ENCODE measurements around the gene CRYM.
"Not testable (repeated sequence)": the region's sequence is repeated elsewhere in the genome, so short reads cannot be mapped to it uniquely, and the experiment has no call there.

Gene CRYM

GRCh38 chr16:21277927-21278706 is at the start of gene CRYM:
Gene CRYM (minus strand): TSS chr16:21278290. CDS start chr16:21278251, 39 bp downstream.
- no peaks in the 10 kb centered on the region for H3K4me1 Mint-ChIP-seq (ENCODE audit: low read depth)
- peak within 1 kb of the TSS; percentile 22 for H3K4me3 Mint-ChIP-seq
- no peak within 1 kb of the TSS for H3K27ac Mint-ChIP-seq
- H3K9me3 Mint-ChIP-seq, result no peaks in the 10 kb centered on the region
- no peaks in the 10 kb centered on the region for H3K36me3 Mint-ChIP-seq (ENCODE audit: low read depth)
- H3K27me3 Mint-ChIP-seq (ENCODE audit: low read depth), result peaks cover 75% of the 10 kb centered on the region

- no peak overlapping the region for H3K27ac Mint-ChIP-seq
- H3K4me1 Mint-ChIP-seq (ENCODE audit: low read depth), result no peaks in the 10 kb centered on the region
- no peaks in the 10 kb centered on the region for H3K36me3 Mint-ChIP-seq (ENCODE audit: low read depth)
- H3K4me3 Mint-ChIP-seq, result no peak overlapping the region
- H3K9me3 Mint-ChIP-seq, result peaks cover 11% of the 10 kb centered on the region
- peaks cover 7% of the 10 kb centered on the region for H3K27me3 Mint-ChIP-seq (ENCODE audit: low read depth)
Observed at GRCh38 chr16:21327046-21327445, 49.0 kb upstream of the CRYM start.

- H3K27me3 Mint-ChIP-seq (ENCODE audit: low read depth), result peaks cover 5% of the 10 kb centered on the region
- H3K27ac Mint-ChIP-seq, result no peak overlapping the region
- peaks cover 11% of the 10 kb centered on the region for H3K9me3 Mint-ChIP-seq
- H3K4me3 Mint-ChIP-seq, result no peak overlapping the region
- no peaks in the 10 kb centered on the region for H3K36me3 Mint-ChIP-seq (ENCODE audit: low read depth)
- no peaks in the 10 kb centered on the region for H3K4me1 Mint-ChIP-seq (ENCODE audit: low read depth)
Observed at GRCh38 chr16:21326459-21326858, 48.4 kb upstream of the CRYM start.

- Mint-ChIP-seq H3K27ac (no peak overlapping the region), H3K27me3 (ENCODE audit: low read depth) (peaks cover 3% of the 10 kb centered on the region), H3K4me3 (no peak overlapping the region), H3K4me1 (ENCODE audit: low read depth) (no peaks in the 10 kb centered on the region), H3K9me3 (peaks cover 11% of the 10 kb centered on the region), H3K36me3 (ENCODE audit: low read depth) (no peaks in the 10 kb centered on the region)
Observed at GRCh38 chr16:21324267-21324666, 46.2 kb upstream of the CRYM start.

- not testable (repeated sequence) for H3K27ac Mint-ChIP-seq; H3K4me1 Mint-ChIP-seq (ENCODE audit: low read depth); H3K36me3 Mint-ChIP-seq (ENCODE audit: low read depth); H3K27me3 Mint-ChIP-seq (ENCODE audit: low read depth); H3K9me3 Mint-ChIP-seq; H3K4me3 Mint-ChIP-seq
Observed at GRCh38 chr16:21322251-21322650, 44.2 kb upstream of the CRYM start.

- Mint-ChIP-seq H3K27ac (no peak overlapping the region), H3K9me3 (no peaks in the 10 kb centered on the region), H3K36me3 (ENCODE audit: low read depth) (no peaks in the 10 kb centered on the region), H3K27me3 (ENCODE audit: low read depth) (peaks cover 3% of the 10 kb centered on the region), H3K4me1 (ENCODE audit: low read depth) (no peaks in the 10 kb centered on the region), H3K4me3 (no peak overlapping the region)
Observed at GRCh38 chr16:21321736-21322135, 43.6 kb upstream of the CRYM start.

- no peaks in the 10 kb centered on the region for H3K9me3 Mint-ChIP-seq
- H3K27me3 Mint-ChIP-seq (ENCODE audit: low read depth), result peaks cover 16% of the 10 kb centered on the region
- no peaks in the 10 kb centered on the region for H3K36me3 Mint-ChIP-seq (ENCODE audit: low read depth)
- no peak overlapping the region for H3K4me3 Mint-ChIP-seq
- no peaks in the 10 kb centered on the region for H3K4me1 Mint-ChIP-seq (ENCODE audit: low read depth)
- H3K27ac Mint-ChIP-seq, result no peak overlapping the region
Observed at GRCh38 chr16:21314339-21314738, 36.2 kb upstream of the CRYM start.

- peaks cover 17% of the 10 kb centered on the region for H3K27me3 Mint-ChIP-seq (ENCODE audit: low read depth)
- H3K4me1 Mint-ChIP-seq (ENCODE audit: low read depth); H3K9me3 Mint-ChIP-seq; H3K36me3 Mint-ChIP-seq (ENCODE audit: low read depth); H3K4me3 Mint-ChIP-seq; H3K27ac Mint-ChIP-seq: not testable (repeated sequence)
Observed at GRCh38 chr16:21312863-21313372, 34.8 kb upstream of the CRYM start.

- H3K27ac Mint-ChIP-seq; H3K36me3 Mint-ChIP-seq (ENCODE audit: low read depth); H3K4me3 Mint-ChIP-seq; H3K9me3 Mint-ChIP-seq; H3K4me1 Mint-ChIP-seq (ENCODE audit: low read depth): not testable (repeated sequence)
- peaks cover 17% of the 10 kb centered on the region for H3K27me3 Mint-ChIP-seq (ENCODE audit: low read depth)
Observed at GRCh38 chr16:21312046-21312445, 34.0 kb upstream of the CRYM start.

GRCh38 chr16:21306712-21307111 is 28.6 kb upstream of the CRYM start:
- H3K4me3 Mint-ChIP-seq; H3K9me3 Mint-ChIP-seq; H3K27ac Mint-ChIP-seq; H3K36me3 Mint-ChIP-seq (ENCODE audit: low read depth); H3K4me1 Mint-ChIP-seq (ENCODE audit: low read depth): not testable (repeated sequence)
- peaks cover 55% of the 10 kb centered on the region for H3K27me3 Mint-ChIP-seq (ENCODE audit: low read depth)

GRCh38 chr16:21302898-21303528 is 24.9 kb upstream of the CRYM start:
- peaks cover 62% of the 10 kb centered on the region for H3K27me3 Mint-ChIP-seq (ENCODE audit: low read depth)
- H3K4me1 Mint-ChIP-seq (ENCODE audit: low read depth), result peaks cover 17% of the 10 kb centered on the region
- H3K4me3 Mint-ChIP-seq, result no peak overlapping the region
- no peaks in the 10 kb centered on the region for H3K9me3 Mint-ChIP-seq
- no peak overlapping the region for H3K27ac Mint-ChIP-seq
- peaks cover 2% of the 10 kb centered on the region for H3K36me3 Mint-ChIP-seq (ENCODE audit: low read depth)

GRCh38 chr16:21302454-21302853 is 24.4 kb upstream of the CRYM start:
- Mint-ChIP-seq H3K9me3 (no peaks in the 10 kb centered on the region), H3K4me3 (peak overlapping the region; percentile 89), H3K27me3 (ENCODE audit: low read depth) (peaks cover 64% of the 10 kb centered on the region), H3K36me3 (ENCODE audit: low read depth) (peaks cover 2% of the 10 kb centered on the region), H3K4me1 (ENCODE audit: low read depth) (peaks cover 17% of the 10 kb centered on the region), H3K27ac (no peak overlapping the region)

- Mint-ChIP-seq H3K9me3 (no peaks in the 10 kb centered on the region), H3K27ac (no peak overlapping the region), H3K36me3 (ENCODE audit: low read depth) (peaks cover 2% of the 10 kb centered on the region), H3K27me3 (ENCODE audit: low read depth) (peaks cover 64% of the 10 kb centered on the region), H3K4me3 (peak overlapping the region; percentile 89), H3K4me1 (ENCODE audit: low read depth) (peaks cover 17% of the 10 kb centered on the region)
Observed at GRCh38 chr16:21301895-21302291, 23.8 kb upstream of the CRYM start.

- Mint-ChIP-seq H3K4me3 (peak overlapping the region; percentile 89), H3K27ac (no peak overlapping the region), H3K4me1 (ENCODE audit: low read depth) (peaks cover 17% of the 10 kb centered on the region), H3K27me3 (ENCODE audit: low read depth) (peaks cover 62% of the 10 kb centered on the region), H3K36me3 (ENCODE audit: low read depth) (peaks cover 2% of the 10 kb centered on the region), H3K9me3 (no peaks in the 10 kb centered on the region)
Observed at GRCh38 chr16:21301168-21301894, 23.2 kb upstream of the CRYM start.
